Fibroblast of mammary gland (primary cell): ENCODE data around the gene CCDC178.

Experiments
- DNase-seq: peaks from one replicate; pipeline ENCODE4 v3.0.0-alpha.2; 2010; ENCODE audit warnings: low read depth
- H3K4me3 ChIP-seq: 2 replicates; pipeline ENCODE4 v1.5.1; 2011; ENCODE audit warnings: low read depth, mild to moderate bottlenecking, low read length, moderate library complexity; ENCODE audit not compliant: control insufficient read depth
- CTCF ChIP-seq: conservative IDR thresholded peaks from 2 replicates; pipeline ENCODE4 v1.5.1; 2011; ENCODE audit warnings: low read depth, low read length, inconsistent platforms; ENCODE audit not compliant: control insufficient read depth, insufficient read depth

The CCDC178 gene

GRCh38 chr18:32910694-32911296, 529.7 kb downstream of the CCDC178 start:
- no peak for TF ChIP-seq CTCF
- H3K4me3 ChIP-seq: no peak overlapping the region
- DNase-seq: no peak

- H3K4me3 ChIP-seq: no peak overlapping the region
- no peak for TF ChIP-seq CTCF
- no peak for DNase-seq
These were observed 530.5 kb downstream of the CCDC178 start for GRCh38 chr18:32909798-32910561.

GRCh38 chr18:32908424-32908805, 532.1 kb downstream of the CCDC178 start:
- TF ChIP-seq CTCF: no peak
- no peak for DNase-seq

GRCh38 chr18:32907648-32908423, 532.7 kb downstream of the CCDC178 start:
- no peak overlapping the region for H3K4me3 ChIP-seq

More at GRCh38 chr18:32908424-32908805, 532.1 kb downstream of the CCDC178 start:
- no peak overlapping the region for H3K4me3 ChIP-seq

GRCh38 chr18:32907311-32907585, 533.3 kb downstream of the CCDC178 start:
- H3K4me3 ChIP-seq: no peak overlapping the region
- TF ChIP-seq CTCF: no peak
- DNase-seq: no peak

More at GRCh38 chr18:32907648-32908423, 532.7 kb downstream of the CCDC178 start:
- no peak for TF ChIP-seq CTCF
- DNase-seq: no peak

- peak; percentile 19 for DNase-seq
- H3K4me3 ChIP-seq: no peak overlapping the region
- TF ChIP-seq CTCF: no peak
These were observed 533.8 kb downstream of the CCDC178 start for GRCh38 chr18:32906506-32907310.
